LNCaP clone FGC (cell line): Measurements from ENCODE around the gene MRGPRF.

ENCODE experiments used
- DNase-seq: peaks from one replicate; pipeline ENCODE4 v3.0.0-alpha.2; 2011; ENCODE audit warnings: low read depth
- H3K4me3 ChIP-seq: 2 replicates; pipeline ENCODE4 v1.5.1; 2011; ENCODE audit warnings: mild to moderate bottlenecking, low read depth, low read length, control low read depth
- CTCF ChIP-seq: IDR thresholded peaks from 2 replicates; pipeline ENCODE4 v1.5.1; 2012; ENCODE audit warnings: mild to moderate bottlenecking; ENCODE audit not compliant: control insufficient read depth, insufficient read depth; ENCODE audit errors: extremely low read depth

MRGPRF gene

GRCh38 chr11:69033431-69033830 is 20.4 kb upstream of the MRGPRF start:
- DNase-seq = no peak
- TF ChIP-seq CTCF = no peak
- H3K4me3 ChIP-seq = no peak overlapping the region

- DNase-seq = no peak
- no peak overlapping the region for H3K4me3 ChIP-seq
- no peak for TF ChIP-seq CTCF
These were observed 19.8 kb upstream of the MRGPRF start for GRCh38 chr11:69032833-69033232.

- DNase-seq = no peak
- no peak overlapping the region for H3K4me3 ChIP-seq
- no peak for TF ChIP-seq CTCF
These were observed 17.3 kb upstream of the MRGPRF start for GRCh38 chr11:69030301-69030700.

GRCh38 chr11:69027704-69028372 is 14.8 kb upstream of the MRGPRF start:
- no peak for TF ChIP-seq CTCF
- H3K4me3 ChIP-seq = no peak overlapping the region
- DNase-seq = no peak

- no peak for TF ChIP-seq CTCF
- DNase-seq = no peak
- no peak overlapping the region for H3K4me3 ChIP-seq
These were observed 11.5 kb upstream of the MRGPRF start for GRCh38 chr11:69024509-69024908.

GRCh38 chr11:69022260-69022659 is 9.2 kb upstream of the MRGPRF start:
- no peak for DNase-seq
- no peak overlapping the region for H3K4me3 ChIP-seq
- TF ChIP-seq CTCF = no peak

GRCh38 chr11:69018924-69019323 is 5.9 kb upstream of the MRGPRF start:
- DNase-seq = no peak
- no peak for TF ChIP-seq CTCF
- no peak overlapping the region for H3K4me3 ChIP-seq
